Measurements from ENCODE around the gene ORM1.

ORM1 gene

DNA sequence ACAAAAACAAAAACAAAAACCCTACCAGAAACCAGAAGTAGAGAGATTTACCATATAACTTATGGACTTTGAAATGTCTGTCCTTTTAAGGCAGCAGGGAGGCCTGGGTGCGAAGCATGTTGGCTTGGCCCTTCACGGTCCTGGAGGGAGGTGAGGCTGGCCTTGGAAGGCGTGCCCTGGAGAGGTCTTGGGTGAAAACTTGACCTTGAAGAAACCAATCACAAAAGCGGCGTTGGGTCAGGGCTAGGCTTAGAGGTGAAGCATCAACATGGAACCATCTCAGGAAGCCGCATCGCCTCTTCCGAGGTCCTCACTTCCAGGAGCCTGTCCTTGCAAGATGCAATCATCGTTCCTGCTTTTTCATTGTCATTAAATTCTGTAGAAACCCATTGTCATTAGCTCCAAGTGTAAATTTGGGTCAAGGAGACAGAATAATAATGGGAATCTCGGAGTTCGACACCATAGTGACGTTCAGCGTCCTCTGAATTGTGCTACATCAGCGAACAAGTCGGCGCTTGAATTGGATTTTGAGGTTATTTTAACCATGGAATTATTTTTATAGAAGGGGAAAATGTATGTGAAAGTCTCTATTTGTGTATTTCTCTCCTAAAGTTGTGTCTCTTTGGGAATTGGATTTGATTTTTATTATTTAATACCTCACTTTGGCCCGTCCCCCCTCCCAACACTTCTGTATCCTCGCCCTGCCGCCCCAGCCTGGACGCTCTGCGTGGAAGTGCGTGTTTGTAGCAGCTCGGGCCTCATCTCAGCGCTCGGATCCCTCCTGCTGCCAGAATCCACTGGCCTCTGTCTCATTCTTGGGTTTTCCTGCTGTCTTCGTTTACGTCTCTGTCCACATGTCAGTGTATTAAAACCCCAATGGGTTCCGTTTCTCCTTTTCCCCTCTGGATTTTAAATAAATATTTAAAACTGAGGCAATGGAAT is 11.1 kb upstream of the ORM1 start:
- in situ Hi-C loops (cut with HindIII; ENCODE audit: low sequenced_read_pairs), result no loop called here
- no peak overlapping the region for H3K4me3 ChIP-seq (ENCODE audit: low read depth, low read length)
- TF ChIP-seq, protein P1, sequence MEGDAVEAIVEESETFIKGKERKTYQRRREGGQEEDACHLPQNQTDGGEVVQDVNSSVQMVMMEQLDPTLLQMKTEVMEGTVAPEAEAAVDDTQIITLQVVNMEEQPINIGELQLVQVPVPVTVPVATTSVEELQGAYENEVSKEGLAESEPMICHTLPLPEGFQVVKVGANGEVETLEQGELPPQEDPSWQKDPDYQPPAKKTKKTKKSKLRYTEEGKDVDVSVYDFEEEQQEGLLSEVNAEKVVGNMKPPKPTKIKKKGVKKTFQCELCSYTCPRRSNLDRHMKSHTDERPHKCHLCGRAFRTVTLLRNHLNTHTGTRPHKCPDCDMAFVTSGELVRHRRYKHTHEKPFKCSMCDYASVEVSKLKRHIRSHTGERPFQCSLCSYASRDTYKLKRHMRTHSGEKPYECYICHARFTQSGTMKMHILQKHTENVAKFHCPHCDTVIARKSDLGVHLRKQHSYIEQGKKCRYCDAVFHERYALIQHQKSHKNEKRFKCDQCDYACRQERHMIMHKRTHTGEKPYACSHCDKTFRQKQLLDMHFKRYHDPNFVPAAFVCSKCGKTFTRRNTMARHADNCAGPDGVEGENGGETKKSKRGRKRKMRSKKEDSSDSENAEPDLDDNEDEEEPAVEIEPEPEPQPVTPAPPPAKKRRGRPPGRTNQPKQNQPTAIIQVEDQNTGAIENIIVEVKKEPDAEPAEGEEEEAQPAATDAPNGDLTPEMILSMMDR (IDR thresholded peaks at IDR 0.05; ENCODE audit: low read depth, low read length), result no peak
- no peak for DNase-seq (ENCODE audit: low read depth, low spot score)

DNA sequence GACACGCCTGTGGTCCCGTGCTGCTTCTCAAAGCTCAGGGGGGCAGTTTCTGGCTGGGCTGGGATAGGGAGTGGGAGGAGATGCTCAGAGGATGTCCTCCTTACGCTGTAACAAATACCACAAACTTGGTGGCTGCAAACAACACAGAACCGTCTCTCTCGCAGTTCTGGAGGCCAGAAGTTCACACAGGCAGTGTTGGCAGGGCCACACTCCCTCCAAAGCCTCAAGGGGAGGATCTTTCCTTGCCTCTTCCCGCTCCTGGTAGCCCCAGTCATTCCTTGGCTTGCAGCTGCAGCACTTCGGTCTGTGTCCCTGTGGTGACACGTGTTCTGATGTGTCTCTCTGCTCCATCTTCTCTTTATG is 10.4 kb upstream of the ORM1 start:
- no peak overlapping the region for H3K4me3 ChIP-seq (ENCODE audit: low read depth, low read length)
- no peak for DNase-seq (ENCODE audit: low read depth, low spot score)
- in situ Hi-C loops (cut with HindIII; ENCODE audit: low sequenced_read_pairs), result no loop called here
- TF ChIP-seq, protein P1 (IDR thresholded peaks at IDR 0.05; ENCODE audit: low read depth, low read length), result no peak

- TF ChIP-seq, protein P1 (IDR thresholded peaks at IDR 0.05; ENCODE audit: low read depth, low read length), result no peak
- H3K4me3 ChIP-seq (ENCODE audit: low read depth, low read length), result no peak overlapping the region
- in situ Hi-C loops (cut with HindIII; ENCODE audit: low sequenced_read_pairs), result no loop called here
- no peak for DNase-seq (ENCODE audit: low read depth, low spot score)
These were observed 9.7 kb upstream of the ORM1 start for GRCh38 chr9:114313186-114313585.

DNA sequence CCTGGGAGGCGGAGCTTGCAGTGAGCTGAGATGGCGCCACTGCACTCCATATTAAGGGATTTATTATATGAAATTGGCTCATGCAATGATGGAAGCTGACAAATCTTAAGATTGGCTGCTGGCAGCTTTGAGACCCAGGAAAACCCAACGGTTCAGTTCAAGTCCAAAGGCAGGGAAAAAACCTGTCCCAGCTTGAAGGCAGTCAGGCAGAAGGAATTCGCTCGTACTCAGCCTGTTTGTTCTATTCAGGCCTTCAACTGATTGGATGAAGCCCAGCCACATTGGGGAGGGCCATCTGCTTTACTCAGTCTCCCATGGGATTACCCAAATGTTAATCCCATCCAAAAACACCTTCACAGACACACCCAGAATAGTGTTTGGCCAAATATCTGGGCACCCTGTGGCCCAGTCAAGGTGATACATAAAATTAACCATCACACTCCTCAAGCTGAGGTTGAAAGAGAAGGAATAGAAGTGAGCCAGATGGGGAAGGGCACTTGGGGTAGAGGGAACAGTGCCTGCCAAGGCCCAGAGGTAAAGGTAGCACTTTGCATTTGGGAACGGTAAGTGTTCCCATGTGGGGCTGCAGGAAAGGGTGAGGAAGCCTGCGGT is 8.5 kb upstream of the ORM1 start:
- no peak overlapping the region for H3K4me3 ChIP-seq (ENCODE audit: low read depth, low read length)
- TF ChIP-seq, protein P1 (IDR thresholded peaks at IDR 0.05; ENCODE audit: low read depth, low read length), result no peak
- in situ Hi-C loops (cut with HindIII; ENCODE audit: low sequenced_read_pairs), result no loop called here
- DNase-seq (ENCODE audit: low read depth, low spot score), result no peak

GRCh38 chr9:114314881-114315722 is 7.8 kb upstream of the ORM1 start:
- in situ Hi-C loops (cut with HindIII; ENCODE audit: low sequenced_read_pairs), result no loop called here
- TF ChIP-seq, protein P1 (IDR thresholded peaks at IDR 0.05; ENCODE audit: low read depth, low read length), result no peak
- DNase-seq (ENCODE audit: low read depth, low spot score), result no peak
- no peak overlapping the region for H3K4me3 ChIP-seq (ENCODE audit: low read depth, low read length)

DNA sequence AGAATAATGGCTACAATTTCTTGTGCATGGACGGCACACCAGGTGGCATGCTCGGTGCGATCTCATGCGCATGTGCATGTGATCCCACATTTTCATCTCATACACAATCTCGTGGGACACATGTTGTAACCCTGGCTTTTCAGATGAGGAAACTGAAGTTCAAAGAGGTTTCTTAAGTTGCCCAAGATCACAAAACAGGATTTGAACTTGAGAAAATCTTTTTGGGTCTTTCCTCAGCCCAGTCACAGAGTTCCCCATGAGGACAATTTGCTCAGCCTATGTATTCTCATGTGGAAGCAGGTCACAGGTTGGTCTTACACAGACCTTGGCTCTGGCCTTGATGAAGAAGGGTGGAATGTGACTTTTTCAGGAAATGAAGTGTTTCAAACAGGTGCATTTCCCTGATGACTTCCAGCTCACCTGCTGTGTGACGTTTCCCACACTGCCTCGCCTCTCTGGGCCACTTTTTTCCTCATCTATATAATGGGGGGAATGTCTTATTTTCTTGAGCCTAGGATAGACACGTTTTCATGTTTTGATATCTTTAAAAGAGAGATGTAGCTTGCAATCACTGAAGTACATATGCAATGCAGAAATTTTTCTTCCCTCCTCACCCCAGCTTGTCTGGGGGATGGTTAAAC is 7.1 kb upstream of the ORM1 start:
- no peak for DNase-seq (ENCODE audit: low read depth, low spot score)
- in situ Hi-C loops (cut with HindIII; ENCODE audit: low sequenced_read_pairs), result no loop called here
- H3K4me3 ChIP-seq (ENCODE audit: low read depth, low read length), result no peak overlapping the region
- TF ChIP-seq, protein P1 (IDR thresholded peaks at IDR 0.05; ENCODE audit: low read depth, low read length), result no peak
